CD4-positive, alpha-beta T cell treated with Interleukin-17A for 1 hour (primary cell): ENCODE measurements around the gene POPDC2.
"Not testable (repeated sequence)": the region's sequence is repeated elsewhere in the genome, so short reads cannot be mapped to it uniquely, and the experiment has no call there.

Source experiments
- DNase-seq: peaks from one replicate; pipeline ENCODE4 v3.0.0-alpha.2; 2020

POPDC2 gene

GRCh38 chr3:119660474-119661440 lies at the start of gene POPDC2:
POPDC2 (minus strand) TSS chr3:119660589; CDS start chr3:119660423, 166 bp downstream.
- DNase-seq = no peak

- no peak for DNase-seq
These were observed 43.6 kb upstream of the POPDC2 start for GRCh38 chr3:119703820-119704531.

GRCh38 chr3:119702530-119703527 lies 42.4 kb upstream of the POPDC2 start, which contains the start of gene CFAP91:
CFAP91 (plus strand) TSS chr3:119703022; CDS start chr3:119703099, 77 bp downstream.
- DNase-seq = peak; percentile 92

GRCh38 chr3:119700920-119701734 lies 40.7 kb upstream of the POPDC2 start:
- DNase-seq = peak; percentile 16

- DNase-seq = peak; percentile 74
These were observed 40.0 kb upstream of the POPDC2 start for GRCh38 chr3:119700269-119700919.

- DNase-seq = no peak
These were observed 37.0 kb upstream of the POPDC2 start for GRCh38 chr3:119697394-119697793.

- DNase-seq = no peak
These were observed 35.1 kb upstream of the POPDC2 start for GRCh38 chr3:119695480-119695879.

- no peak for DNase-seq
These were observed 29.8 kb upstream of the POPDC2 start for GRCh38 chr3:119690043-119690656.

GRCh38 chr3:119683421-119683820 lies 23.0 kb upstream of the POPDC2 start:
- no peak for DNase-seq

- DNase-seq = peak; percentile 40
These were observed 20.9 kb upstream of the POPDC2 start for GRCh38 chr3:119681279-119681678.

- no peak for DNase-seq
These were observed 19.5 kb upstream of the POPDC2 start for GRCh38 chr3:119679874-119680273.

GRCh38 chr3:119678209-119678608 lies 17.8 kb upstream of the POPDC2 start:
- not testable (repeated sequence) for DNase-seq

GRCh38 chr3:119677641-119677934 lies 17.2 kb upstream of the POPDC2 start:
- no peak for DNase-seq

GRCh38 chr3:119676771-119677640 lies 16.6 kb upstream of the POPDC2 start, which contains the start of gene COX17:
COX17 (minus strand) TSS chr3:119677406; CDS start chr3:119677310, 96 bp downstream.
- DNase-seq = peak; percentile 99

GRCh38 chr3:119676020-119676419 lies 15.6 kb upstream of the POPDC2 start:
- no peak for DNase-seq

GRCh38 chr3:119675188-119675874 lies 14.9 kb upstream of the POPDC2 start:
- DNase-seq = no peak

- no peak for DNase-seq
These were observed 13.5 kb upstream of the POPDC2 start for GRCh38 chr3:119673875-119674274.

GRCh38 chr3:119672776-119673175 lies 12.4 kb upstream of the POPDC2 start:
- DNase-seq = no peak
